SK-MEL-5 (cell line): ENCODE results near the gene DUS3L. TPM values are rescaled to one million over a fixed set of nuclear protein-coding genes. Genes with fewer than 3 reads are reported as not detected.
"Not testable (repeated sequence)": the region's sequence is repeated elsewhere in the genome, so short reads cannot be mapped to it uniquely, and the experiment has no call there.

Experiments used
- DNase-seq: peaks from one replicate; pipeline ENCODE4 v3.0.0-alpha.2; 2016; ENCODE audit warnings: low read depth, low spot score
- in situ Hi-C: cut with HindIII; loops from 2 replicates; pipeline ENCODE4 v1.10.0; 2016; ENCODE audit warnings: low sequenced_read_pairs, high pct_unique_total_duplicates, low pct_unique_long_range_greater_than_20kb
- total RNA-seq: library from RNA; depleted of rRNA; stranded (reverse); fragments of >200 nt; shearing (Covaris generic); gene quantifications from 2 replicates; pipeline ENCODE4 v1.2.3, GENCODE V29; 2014; rRNA removed

Gene DUS3L
- total RNA-seq, 1 experiment from 2014 or later, result 52.9 TPM

DNA sequence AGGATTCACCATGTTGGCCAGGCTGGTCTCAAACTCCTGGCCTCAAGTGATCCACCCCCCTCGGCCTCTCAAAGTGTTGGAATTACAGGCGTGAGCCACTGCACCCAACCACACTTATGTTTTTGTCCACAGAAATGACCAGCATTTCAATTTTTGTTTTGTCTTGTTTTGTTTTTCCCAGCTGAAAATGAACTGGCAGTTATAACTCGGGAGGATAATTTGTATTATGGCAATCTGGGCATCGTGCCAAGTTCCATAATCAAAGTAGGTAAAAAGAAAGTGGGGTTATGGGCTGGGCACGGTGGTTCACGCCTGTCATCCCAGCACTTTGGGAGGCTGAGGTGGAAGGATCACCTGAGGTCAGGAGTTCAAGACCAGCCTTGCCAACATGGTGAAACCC lies 42.0 kb downstream of the DUS3L start:
- DNase-seq, in situ Hi-C loops: not testable (repeated sequence)

DNA sequence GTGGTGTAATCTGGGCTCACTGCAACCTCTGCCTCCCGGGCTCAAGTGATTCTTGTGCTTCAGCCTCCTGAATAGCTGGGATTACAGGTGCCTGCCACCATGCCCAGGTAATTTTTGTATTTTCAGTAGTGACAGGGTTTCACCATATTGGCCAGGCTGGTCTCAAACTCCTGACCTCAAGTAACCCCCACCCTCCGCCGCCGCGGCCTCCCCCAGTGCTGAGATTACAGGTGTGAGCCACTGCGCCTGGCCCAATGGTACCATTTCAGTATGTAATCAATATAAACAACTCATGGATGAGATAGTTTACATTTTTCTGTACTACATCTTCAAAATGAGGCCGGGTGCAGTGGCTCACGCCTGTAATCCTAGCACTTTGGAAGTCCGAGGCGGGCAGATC lies 46.0 kb downstream of the DUS3L start:
- DNase-seq, in situ Hi-C loops: not testable (repeated sequence)

DNA sequence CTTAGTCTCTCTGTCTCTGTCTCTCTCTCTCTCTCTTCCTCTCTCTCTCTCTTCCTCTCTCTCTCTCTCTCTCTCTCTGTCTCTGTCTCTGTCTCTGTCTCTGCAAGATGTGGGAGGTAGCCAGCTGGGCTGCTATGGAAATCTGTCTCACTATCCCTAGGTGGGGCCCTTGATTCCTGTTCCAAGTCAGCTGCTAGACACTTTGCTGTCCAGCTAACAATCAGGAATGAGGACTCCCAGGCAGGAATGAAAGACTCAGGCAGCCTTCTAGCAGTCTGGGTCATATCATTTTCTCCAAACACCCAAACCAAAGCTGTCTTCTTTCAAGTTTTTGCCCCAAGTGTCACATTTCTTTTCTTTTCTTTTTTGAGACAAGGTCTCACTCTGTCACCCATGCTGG lies 47.3 kb downstream of the DUS3L start:
- peak; percentile 48 for DNase-seq
- in situ Hi-C loops, result no loop called here

DNA sequence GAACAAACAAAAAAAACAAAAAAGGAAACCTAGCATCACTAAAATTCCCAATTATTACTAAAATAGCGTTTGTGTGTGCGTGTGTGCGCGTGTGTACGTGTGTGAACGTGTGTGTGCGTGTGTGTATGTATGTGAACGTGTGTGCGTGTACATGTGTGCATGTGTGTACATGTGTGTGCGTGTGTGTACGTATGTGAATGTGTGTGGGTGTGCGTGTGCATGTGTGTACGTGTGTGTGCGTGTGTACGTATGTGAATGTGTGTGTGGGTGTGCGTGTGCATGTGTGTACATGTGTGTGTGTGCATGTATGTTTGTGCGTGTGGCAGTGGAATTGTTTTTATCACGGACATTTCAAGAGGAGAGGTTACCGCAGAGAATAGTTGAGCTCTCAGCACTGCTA lies 48.9 kb downstream of the DUS3L start:
- in situ Hi-C loops, result no loop called here
- no peak for DNase-seq

DNA sequence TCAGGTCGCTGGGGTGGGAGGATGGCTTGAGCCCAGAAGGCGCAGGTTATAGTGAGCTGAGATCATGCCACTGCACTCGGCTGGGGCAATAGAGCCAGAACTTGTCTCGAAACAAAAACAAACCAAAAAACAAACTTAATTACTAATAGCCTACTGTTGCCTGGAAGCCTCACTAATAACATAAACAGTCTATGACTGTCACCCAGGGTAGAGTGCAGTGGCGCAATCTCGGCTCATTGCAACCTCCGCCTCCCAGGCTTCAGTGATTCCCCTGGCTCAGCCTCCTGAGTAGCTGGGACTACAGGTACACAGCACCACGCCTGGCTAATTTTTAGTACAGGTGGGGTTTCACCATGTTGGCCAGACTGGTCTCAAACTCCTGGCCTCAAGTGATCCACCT lies 52.5 kb downstream of the DUS3L start:
- DNase-seq, result no peak
- in situ Hi-C loops, result no loop called here

Other genes starting within 250 kb of the DUS3L start
- 4.9 TPM in 2 replicates for gene TINCR, start 223.2 kb downstream of the DUS3L start, total RNA-seq
- gene SAFB2, start 168.4 kb downstream of the DUS3L start, total RNA-seq, result 10.9 and 18.9 TPM in 2 replicates
- gene SAFB, start 168.1 kb downstream of the DUS3L start, total RNA-seq, result 16.7 and 27.5 TPM in 2 replicates
- gene MICOS13, start 110.6 kb downstream of the DUS3L start, total RNA-seq, result 86.1 and 115 TPM in 2 replicates
- gene HSD11B1L, start 110.1 kb downstream of the DUS3L start, total RNA-seq, result 4.4 and 5.5 TPM in 2 replicates
- 613 and 661 TPM in 2 replicates for gene RPL36, start 100.9 kb downstream of the DUS3L start, total RNA-seq
- gene LONP1, start 71.0 kb downstream of the DUS3L start, total RNA-seq, result 83.2 and 91.1 TPM in 2 replicates
- not detected in 2 replicates for gene CATSPERD, start 70.5 kb downstream of the DUS3L start, total RNA-seq
- gene PRR22, start 6.4 kb downstream of the DUS3L start, total RNA-seq, result 2.0 and 3.1 TPM in 2 replicates
- 2.7 and 4.8 TPM in 2 replicates for gene NRTN, start 13.9 kb upstream of the DUS3L start, total RNA-seq
- not detected in 2 replicates for gene FUT6, start 48.5 kb upstream of the DUS3L start, total RNA-seq
- gene FUT3, start 60.3 kb upstream of the DUS3L start, total RNA-seq, result 3.0 and 3.3 TPM in 2 replicates
- not detected in 2 replicates for gene FUT5, start 79.4 kb upstream of the DUS3L start, total RNA-seq
- gene NDUFA11, start 112.6 kb upstream of the DUS3L start, total RNA-seq, result 171 and 176 TPM in 2 replicates
- gene VMAC, start 113.7 kb upstream of the DUS3L start, total RNA-seq, result 6.0 and 6.6 TPM in 2 replicates
- gene CAPS, start 123.1 kb upstream of the DUS3L start, total RNA-seq, result 3.4 and 3.7 TPM in 2 replicates
- gene RANBP3, start 187.0 kb upstream of the DUS3L start, total RNA-seq, result 26.7 and 35.7 TPM in 2 replicates